ENCODE measurements around the gene HDDC2. TPM values are rescaled to one million over a fixed set of nuclear protein-coding genes. Genes with fewer than 3 reads are reported as not detected.

HDDC2 gene
- total and polyA plus RNA-seq, 3 experiments from 2014 or later, result 99.9 to 108 (median 105) TPM

GRCh38 chr6:125264476-125264875, 37.3 kb downstream of the HDDC2 start:
- DNase-seq, result no peak
- H3K27ac Mint-ChIP-seq, result peak overlapping the region in 1 of 8 donors; percentile 11
- Histone ChIP-seq H3K36me3 (ENCODE audit: insufficient read depth, low read length) (no peaks in the 10 kb centered on the region), H3K4me3 (ENCODE audit: low read length) (no peak overlapping the region), H3K4me1 (ENCODE audit: insufficient read depth, low read length) (no peaks in the 10 kb centered on the region), H3K9me3 (ENCODE audit: low read length) (no peaks in the 10 kb centered on the region), H3K27ac (ENCODE audit: low read depth, low read length) (no peak overlapping the region), H3K27me3 (ENCODE audit: insufficient read depth, low read length, poor library complexity, severe bottlenecking) (no peaks in the 10 kb centered on the region)
- H3K27me3 Mint-ChIP-seq, result no peaks in the 10 kb centered on the region
- peak overlapping the region in 1 of 7 donors; percentile 52 for H3K4me3 Mint-ChIP-seq
- H3K36me3 Mint-ChIP-seq, result no peaks in the 10 kb centered on the region
- ChIA-PET POLR2A (no interaction called here), CTCF (no interaction called here)
- H3K9me3 Mint-ChIP-seq, result no peaks in the 10 kb centered on the region
- H3K4me1 Mint-ChIP-seq, result no peaks in the 10 kb centered on the region

- no peaks in the 10 kb centered on the region for H3K36me3 ChIP-seq (ENCODE audit: insufficient read depth, low read length)
- no peaks in the 10 kb centered on the region for H3K9me3 Mint-ChIP-seq
- H3K36me3 Mint-ChIP-seq, result no peaks in the 10 kb centered on the region
- H3K27ac Mint-ChIP-seq, result peak overlapping the region in 2 of 8 donors; percentile 33 to 65
- no peak overlapping the region for H3K4me3 ChIP-seq (ENCODE audit: low read length)
- no peak for DNase-seq
- ChIA-PET CTCF (no interaction called here), POLR2A (no interaction called here)
- no peak overlapping the region for H3K4me3 Mint-ChIP-seq
- no peaks in the 10 kb centered on the region for H3K4me1 Mint-ChIP-seq
- no peaks in the 10 kb centered on the region for H3K4me1 ChIP-seq (ENCODE audit: insufficient read depth, low read length)
- no peaks in the 10 kb centered on the region for H3K27me3 Mint-ChIP-seq
- H3K9me3 ChIP-seq (ENCODE audit: low read length), result no peaks in the 10 kb centered on the region
- H3K27me3 ChIP-seq (ENCODE audit: insufficient read depth, low read length, poor library complexity, severe bottlenecking), result no peaks in the 10 kb centered on the region
- no peak overlapping the region for H3K27ac ChIP-seq (ENCODE audit: low read depth, low read length)
Measured at GRCh38 chr6:125262016-125263013, 39.5 kb downstream of the HDDC2 start.

- H3K27ac ChIP-seq (ENCODE audit: low read depth, low read length), result no peak overlapping the region
- ChIA-PET POLR2A (no interaction called here), CTCF (no interaction called here)
- H3K36me3 ChIP-seq (ENCODE audit: insufficient read depth, low read length), result no peaks in the 10 kb centered on the region
- H3K27me3 ChIP-seq (ENCODE audit: insufficient read depth, low read length, poor library complexity, severe bottlenecking), result no peaks in the 10 kb centered on the region
- H3K4me1 ChIP-seq (ENCODE audit: insufficient read depth, low read length), result no peaks in the 10 kb centered on the region
- DNase-seq, result no peak
- Mint-ChIP-seq H3K27ac (no peak overlapping the region), H3K4me1 (no peaks in the 10 kb centered on the region), H3K4me3 (no peak overlapping the region), H3K9me3 (no peaks in the 10 kb centered on the region), H3K27me3 (no peaks in the 10 kb centered on the region), H3K36me3 (no peaks in the 10 kb centered on the region)
- no peaks in the 10 kb centered on the region for H3K9me3 ChIP-seq (ENCODE audit: low read length)
- H3K4me3 ChIP-seq (ENCODE audit: low read length), result no peak overlapping the region
Measured at GRCh38 chr6:125259354-125259736, 42.4 kb downstream of the HDDC2 start.

GRCh38 chr6:125258651-125259353, 43.0 kb downstream of the HDDC2 start:
- no peaks in the 10 kb centered on the region for H3K4me1 Mint-ChIP-seq
- CTCF ChIA-PET, result no interaction called here
- no peak overlapping the region for H3K4me3 ChIP-seq (ENCODE audit: low read length)
- no peak for DNase-seq
- H3K27me3 ChIP-seq (ENCODE audit: insufficient read depth, low read length, poor library complexity, severe bottlenecking), result no peaks in the 10 kb centered on the region
- H3K4me1 ChIP-seq (ENCODE audit: insufficient read depth, low read length), result no peaks in the 10 kb centered on the region
- no peak overlapping the region for H3K27ac ChIP-seq (ENCODE audit: low read depth, low read length)
- H3K27ac Mint-ChIP-seq, result no peak overlapping the region
- H3K9me3 ChIP-seq (ENCODE audit: low read length), result no peaks in the 10 kb centered on the region
- H3K27me3 Mint-ChIP-seq, result no peaks in the 10 kb centered on the region
- H3K4me3 Mint-ChIP-seq, result no peak overlapping the region
- H3K9me3 Mint-ChIP-seq, result no peaks in the 10 kb centered on the region
- H3K36me3 ChIP-seq (ENCODE audit: insufficient read depth, low read length), result no peaks in the 10 kb centered on the region
- POLR2A ChIA-PET, result no interaction called here
- H3K36me3 Mint-ChIP-seq, result no peaks in the 10 kb centered on the region

GRCh38 chr6:125257351-125257750, 44.4 kb downstream of the HDDC2 start:
- Mint-ChIP-seq H3K9me3 (no peaks in the 10 kb centered on the region), H3K36me3 (no peaks in the 10 kb centered on the region), H3K4me3 (no peak overlapping the region), H3K27ac (no peak overlapping the region), H3K27me3 (peaks cover 0 to 1% of the 10 kb centered on the region in 2 donors), H3K4me1 (no peaks in the 10 kb centered on the region)
- no peaks in the 10 kb centered on the region for H3K27me3 ChIP-seq (ENCODE audit: insufficient read depth, low read length, poor library complexity, severe bottlenecking)
- DNase-seq, result no peak
- H3K4me3 ChIP-seq (ENCODE audit: low read length), result no peak overlapping the region
- H3K27ac ChIP-seq (ENCODE audit: low read depth, low read length), result no peak overlapping the region
- ChIA-PET POLR2A (no interaction called here), CTCF (no interaction called here)
- H3K4me1 ChIP-seq (ENCODE audit: insufficient read depth, low read length), result no peaks in the 10 kb centered on the region
- no peaks in the 10 kb centered on the region for H3K36me3 ChIP-seq (ENCODE audit: insufficient read depth, low read length)
- no peaks in the 10 kb centered on the region for H3K9me3 ChIP-seq (ENCODE audit: low read length)

- H3K9me3 ChIP-seq (ENCODE audit: low read length), result no peaks in the 10 kb centered on the region
- Mint-ChIP-seq H3K27me3 (peaks cover 1 to 4% of the 10 kb centered on the region in 2 donors), H3K9me3 (no peaks in the 10 kb centered on the region), H3K4me3 (no peak overlapping the region), H3K36me3 (no peaks in the 10 kb centered on the region), H3K4me1 (no peaks in the 10 kb centered on the region), H3K27ac (no peak overlapping the region)
- no peaks in the 10 kb centered on the region for H3K4me1 ChIP-seq (ENCODE audit: insufficient read depth, low read length)
- DNase-seq, result no peak
- no peak overlapping the region for H3K4me3 ChIP-seq (ENCODE audit: low read length)
- no peaks in the 10 kb centered on the region for H3K27me3 ChIP-seq (ENCODE audit: insufficient read depth, low read length, poor library complexity, severe bottlenecking)
- CTCF ChIA-PET, result no interaction called here
- POLR2A ChIA-PET, result no interaction called here
- H3K27ac ChIP-seq (ENCODE audit: low read depth, low read length), result no peak overlapping the region
- H3K36me3 ChIP-seq (ENCODE audit: insufficient read depth, low read length), result no peaks in the 10 kb centered on the region
Measured at GRCh38 chr6:125255201-125255600, 46.6 kb downstream of the HDDC2 start.

- no peaks in the 10 kb centered on the region for H3K9me3 Mint-ChIP-seq
Measured at GRCh38 chr6:125254321-125254720, 47.4 kb downstream of the HDDC2 start.

GRCh38 chr6:125253881-125254280, 47.9 kb downstream of the HDDC2 start:
- Mint-ChIP-seq H3K27ac (no peak overlapping the region), H3K4me1 (no peaks in the 10 kb centered on the region), H3K4me3 (no peak overlapping the region), H3K9me3 (no peaks in the 10 kb centered on the region), H3K36me3 (no peaks in the 10 kb centered on the region), H3K27me3 (peaks cover 4% of the 10 kb centered on the region in 2 donors)
- POLR2A ChIA-PET, result no interaction called here
- no peaks in the 10 kb centered on the region for H3K27me3 ChIP-seq (ENCODE audit: insufficient read depth, low read length, poor library complexity, severe bottlenecking)
- no peak overlapping the region for H3K4me3 ChIP-seq (ENCODE audit: low read length)
- no peak for DNase-seq
- no peaks in the 10 kb centered on the region for H3K9me3 ChIP-seq (ENCODE audit: low read length)
- no peaks in the 10 kb centered on the region for H3K36me3 ChIP-seq (ENCODE audit: insufficient read depth, low read length)
- no peak overlapping the region for H3K27ac ChIP-seq (ENCODE audit: low read depth, low read length)
- H3K4me1 ChIP-seq (ENCODE audit: insufficient read depth, low read length), result no peaks in the 10 kb centered on the region
- CTCF ChIA-PET, result no interaction called here

More at GRCh38 chr6:125254321-125254720, 47.4 kb downstream of the HDDC2 start:
- no peaks in the 10 kb centered on the region for H3K4me1 Mint-ChIP-seq
- H3K4me3 Mint-ChIP-seq, result no peak overlapping the region
- no peaks in the 10 kb centered on the region for H3K36me3 Mint-ChIP-seq
- ChIA-PET POLR2A (no interaction called here), CTCF (no interaction called here)
- no peak overlapping the region for H3K27ac ChIP-seq (ENCODE audit: low read depth, low read length)
- no peak for DNase-seq
- no peak overlapping the region for H3K27ac Mint-ChIP-seq
- peaks cover 4% of the 10 kb centered on the region in 2 donors for H3K27me3 Mint-ChIP-seq
- H3K4me1 ChIP-seq (ENCODE audit: insufficient read depth, low read length), result no peaks in the 10 kb centered on the region
- H3K9me3 ChIP-seq (ENCODE audit: low read length), result no peaks in the 10 kb centered on the region
- no peaks in the 10 kb centered on the region for H3K36me3 ChIP-seq (ENCODE audit: insufficient read depth, low read length)
- H3K4me3 ChIP-seq (ENCODE audit: low read length), result no peak overlapping the region
- H3K27me3 ChIP-seq (ENCODE audit: insufficient read depth, low read length, poor library complexity, severe bottlenecking), result no peaks in the 10 kb centered on the region
